Tibial nerve (tissue), 3 donors: Measurements from ENCODE around the gene PCA3.

Experiments
- POLR2A ChIP-seq, 2 donors: fragments of 450-650 bp; IDR thresholded peaks; one replicate each; pipeline ENCODE4 v1.6.1; 2017; ENCODE audit warnings: antibody characterized with exemption in 2 of 2, mild to moderate bottlenecking in 2 of 2, moderate library complexity in 2 of 2
- TF ChIP-seq, protein P1 (sequence below), 5 experiments: fragments of 200-600 bp in 3 of 5; fragments of 450-650 bp in 2 of 5; sonication (generic) in 3 of 5; IDR thresholded peaks; one replicate each; pipeline ENCODE4 v1.5.1; 2016 to 2019; ENCODE audit warnings: antibody characterized with exemption in 5 of 5, mild to moderate bottlenecking in 3 of 5, moderate library complexity in 2 of 5

DNA sequence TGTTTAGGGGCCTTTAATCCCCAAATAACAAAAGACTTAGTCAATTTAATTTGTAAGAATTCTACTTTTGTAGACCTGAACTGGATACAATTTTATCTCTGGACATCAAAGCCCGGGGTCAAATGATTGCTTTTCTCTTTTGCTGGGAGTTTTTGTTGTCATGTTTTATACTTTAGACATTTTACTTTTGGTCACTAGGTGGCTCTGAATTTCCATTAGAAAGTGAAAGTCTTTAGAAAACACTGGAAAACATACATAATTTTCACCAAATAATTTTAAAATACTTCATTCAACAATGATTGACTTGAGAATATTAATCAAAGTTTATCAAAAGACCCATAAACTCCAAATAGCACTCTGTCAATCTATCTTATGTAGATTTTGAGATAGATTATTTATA lies 2.8 kb upstream of the PCA3 start:
- TF ChIP-seq, protein P1, sequence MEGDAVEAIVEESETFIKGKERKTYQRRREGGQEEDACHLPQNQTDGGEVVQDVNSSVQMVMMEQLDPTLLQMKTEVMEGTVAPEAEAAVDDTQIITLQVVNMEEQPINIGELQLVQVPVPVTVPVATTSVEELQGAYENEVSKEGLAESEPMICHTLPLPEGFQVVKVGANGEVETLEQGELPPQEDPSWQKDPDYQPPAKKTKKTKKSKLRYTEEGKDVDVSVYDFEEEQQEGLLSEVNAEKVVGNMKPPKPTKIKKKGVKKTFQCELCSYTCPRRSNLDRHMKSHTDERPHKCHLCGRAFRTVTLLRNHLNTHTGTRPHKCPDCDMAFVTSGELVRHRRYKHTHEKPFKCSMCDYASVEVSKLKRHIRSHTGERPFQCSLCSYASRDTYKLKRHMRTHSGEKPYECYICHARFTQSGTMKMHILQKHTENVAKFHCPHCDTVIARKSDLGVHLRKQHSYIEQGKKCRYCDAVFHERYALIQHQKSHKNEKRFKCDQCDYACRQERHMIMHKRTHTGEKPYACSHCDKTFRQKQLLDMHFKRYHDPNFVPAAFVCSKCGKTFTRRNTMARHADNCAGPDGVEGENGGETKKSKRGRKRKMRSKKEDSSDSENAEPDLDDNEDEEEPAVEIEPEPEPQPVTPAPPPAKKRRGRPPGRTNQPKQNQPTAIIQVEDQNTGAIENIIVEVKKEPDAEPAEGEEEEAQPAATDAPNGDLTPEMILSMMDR (IDR thresholded peaks at IDR 0.05), result peak in 3 of 5 experiments; percentile 15 to 29 (median 27)
- TF ChIP-seq POLR2A (IDR thresholded peaks at IDR 0.05), result no peak
